ENCODE data around the gene PAGR1.

- TF ChIP-seq CTCF (IDR thresholded peaks at IDR 0.05; ENCODE audit: poor library complexity, severe bottlenecking) (no peak), EZH2 (IDR thresholded peaks at IDR 0.05; ENCODE audit: borderline replicate concordance, insufficient read depth, low read length, poor library complexity, severe bottlenecking) (no peak), TAF1 (IDR thresholded peaks at IDR 0.05; ENCODE audit: low read depth) (no peak), SMC3 (conservative IDR thresholded peaks at IDR 0.05; ENCODE audit: poor library complexity) (no peak), REST (IDR thresholded peaks at IDR 0.05; ENCODE audit: borderline replicate concordance) (no peak), EP300 (conservative IDR thresholded peaks at IDR 0.05; ENCODE audit: poor library complexity, severe bottlenecking) (no peak), POLR2AphosphoS5 (IDR thresholded peaks at IDR 0.05) (no peak), RAD21 (conservative IDR thresholded peaks at IDR 0.05) (no peak), MXI1 (conservative IDR thresholded peaks at IDR 0.05; ENCODE audit: poor library complexity, severe bottlenecking) (no peak)
Measured at GRCh38 chr16:29834079-29834478, 18.1 kb downstream of the PAGR1 start.
